Nucleus accumbens (tissue), 56 donors: ENCODE data around the gene CPAMD8.

Source experiments
- DNase-seq, 56 donors: peaks; one replicate each; lab custom pipeline; 2025; lab: John Stamatoyannopoulos, UW

The CPAMD8 gene

DNA sequence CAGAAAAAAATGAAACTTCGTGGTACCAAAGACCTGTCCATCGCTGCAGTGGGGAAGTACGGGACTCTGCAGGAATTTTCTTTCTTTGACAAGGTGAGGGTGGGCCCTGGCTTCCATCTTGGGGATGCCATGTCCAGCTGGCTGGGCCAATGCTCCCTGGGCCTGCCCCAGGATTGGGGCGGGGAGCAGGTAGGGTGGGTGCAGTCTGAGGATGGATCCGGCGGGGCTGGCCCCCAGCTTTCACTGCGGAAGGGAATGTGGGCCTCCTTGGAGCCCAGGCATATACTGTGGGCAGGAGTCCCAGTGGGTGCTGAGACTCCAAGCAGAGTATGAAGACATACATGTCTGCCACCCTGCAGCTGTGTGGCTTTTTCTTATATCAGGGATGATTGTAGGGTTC, 173.5 kb downstream of the CPAMD8 start:
- DNase-seq: no peak

DNA sequence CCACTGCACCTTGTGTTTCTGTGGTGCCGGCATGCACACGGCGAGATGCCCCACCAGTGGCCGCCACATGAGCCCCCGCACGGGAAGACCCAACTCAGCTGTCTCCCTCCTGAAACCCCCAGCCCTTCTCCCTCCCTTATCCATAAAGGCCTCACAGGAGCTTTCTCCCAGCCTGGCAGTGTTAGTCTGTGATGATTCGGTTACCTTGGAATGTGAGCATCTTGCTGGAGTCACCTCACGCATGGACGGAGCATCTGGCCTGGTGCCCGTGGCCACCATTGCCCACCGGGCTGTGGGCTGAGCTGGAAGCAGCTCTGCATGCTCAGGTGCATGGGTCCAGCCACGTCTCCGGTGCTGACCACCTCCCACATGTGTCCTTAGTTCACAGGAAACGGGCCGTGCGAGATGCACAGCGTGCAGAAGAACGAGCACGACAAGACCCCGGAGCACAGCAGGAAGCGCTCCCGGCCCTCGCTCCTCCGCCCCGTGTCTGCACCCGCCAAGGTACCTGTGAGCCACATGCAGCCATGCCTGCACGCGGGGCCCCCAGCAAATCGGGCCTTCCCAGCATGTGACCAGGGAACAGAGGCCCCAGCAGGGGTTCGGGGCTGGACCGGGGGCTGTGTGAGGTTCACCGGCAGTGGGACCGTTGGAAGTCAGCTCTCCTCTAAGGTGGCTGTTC, 175.4 kb downstream of the CPAMD8 start:
- DNase-seq: no peak

- DNase-seq: no peak
Observed at GRCh38 chr19:16850133-16850532, 176.5 kb downstream of the CPAMD8 start.

- no peak for DNase-seq
Observed at GRCh38 chr19:16849168-16849567, 177.4 kb downstream of the CPAMD8 start.

- no peak for DNase-seq
Observed at GRCh38 chr19:16847430-16847829, 179.2 kb downstream of the CPAMD8 start.

GRCh38 chr19:16846901-16847300, 179.7 kb downstream of the CPAMD8 start:
- no peak for DNase-seq
